GM19455 (cell line): Measurements from ENCODE around the gene ASB2.

Source experiments
- ATAC-seq: cut with Tn5 transposase; IDR thresholded peaks from one replicate; pipeline ENCODE4 v1.9.1; 2021; ENCODE audit not compliant: unreplicated experiment

The ASB2 gene

GRCh38 chr14:93962701-93963601 is 13.4 kb downstream of the ASB2 start:
- ATAC-seq: peak; percentile 50

DNA sequence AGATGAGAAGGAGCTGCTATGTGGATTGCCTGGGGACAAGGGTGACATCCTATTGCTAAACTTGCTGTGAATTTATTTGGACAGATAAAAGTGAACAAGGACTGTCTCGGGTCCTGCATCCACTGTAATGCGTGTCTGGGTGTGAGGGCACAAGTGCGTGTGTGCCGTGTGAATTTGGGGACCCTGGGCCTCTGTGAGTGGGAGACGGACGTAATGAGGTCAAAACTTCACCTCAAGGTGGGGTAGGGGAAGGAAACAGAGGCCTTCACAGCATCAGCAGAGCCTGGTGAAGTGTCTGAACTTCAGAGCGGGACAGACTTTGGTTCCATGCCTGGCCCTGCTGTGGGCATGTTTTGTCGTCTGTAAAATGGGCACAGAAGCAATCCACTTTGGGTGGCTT is 14.8 kb downstream of the ASB2 start:
- ATAC-seq: no peak

GRCh38 chr14:93960774-93961438 is 15.5 kb downstream of the ASB2 start:
- ATAC-seq: no peak

DNA sequence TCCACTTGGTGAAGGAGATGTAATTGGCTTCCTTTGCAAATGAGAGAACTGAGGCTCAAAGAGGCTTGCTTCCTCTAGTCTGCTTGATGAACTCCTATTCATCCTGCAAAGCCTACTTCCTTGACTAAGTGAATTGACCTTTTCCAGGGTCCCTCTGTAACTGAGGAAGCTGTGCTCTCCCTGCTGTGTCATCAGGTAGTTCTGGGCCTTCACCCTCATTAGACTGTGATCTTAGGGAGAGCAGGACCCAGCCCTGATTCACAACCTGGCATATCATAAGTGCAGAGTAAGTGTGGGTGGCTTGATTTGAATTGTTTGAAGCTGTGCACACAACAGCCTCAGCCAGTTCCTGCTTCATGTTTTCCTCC is 16.3 kb downstream of the ASB2 start:
- no peak for ATAC-seq

DNA sequence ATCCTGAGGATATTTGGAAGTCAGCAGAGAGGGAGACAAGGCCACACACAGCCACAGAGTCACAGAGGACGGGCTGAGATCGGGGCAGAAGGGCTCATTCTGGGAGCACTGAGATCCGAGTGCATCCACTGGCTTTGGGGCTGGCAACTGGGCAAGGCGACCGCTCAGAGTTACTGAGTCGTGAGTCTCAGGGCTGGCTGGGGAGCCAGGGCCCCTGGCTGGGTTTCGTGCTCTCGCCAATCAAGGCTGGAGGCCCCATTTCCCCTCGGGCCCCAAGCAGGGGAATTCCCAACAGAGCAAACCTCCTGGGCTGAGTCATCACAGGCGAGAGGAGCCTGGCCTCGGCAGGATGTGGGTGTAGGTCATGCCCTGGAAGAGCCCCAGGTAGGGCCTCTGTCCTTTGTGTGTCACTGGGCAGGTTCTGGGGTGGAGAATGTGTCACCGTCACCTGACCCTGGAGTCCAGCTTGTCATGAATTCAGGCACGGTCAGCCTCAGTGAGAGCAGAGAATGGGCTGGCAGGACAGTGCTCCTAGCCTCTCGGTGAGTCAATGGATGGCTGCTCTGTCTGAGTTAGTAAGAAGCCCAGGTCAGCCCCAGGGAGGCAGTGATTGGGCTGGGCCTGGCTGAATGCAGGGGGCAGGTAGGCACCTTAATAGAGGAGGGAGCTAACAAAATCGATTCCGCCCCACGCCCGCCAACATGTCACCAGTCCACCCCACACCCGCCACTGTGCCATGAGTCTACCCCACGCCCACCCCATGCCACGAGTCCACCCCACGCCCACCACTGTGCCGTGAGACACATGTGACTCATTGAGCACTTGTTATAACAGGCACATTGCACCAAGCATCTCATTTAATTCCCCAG is 16.9 kb downstream of the ASB2 start:
- peak; percentile 67 for ATAC-seq

GRCh38 chr14:93958567-93959238 is 17.7 kb downstream of the ASB2 start:
- ATAC-seq: no peak

DNA sequence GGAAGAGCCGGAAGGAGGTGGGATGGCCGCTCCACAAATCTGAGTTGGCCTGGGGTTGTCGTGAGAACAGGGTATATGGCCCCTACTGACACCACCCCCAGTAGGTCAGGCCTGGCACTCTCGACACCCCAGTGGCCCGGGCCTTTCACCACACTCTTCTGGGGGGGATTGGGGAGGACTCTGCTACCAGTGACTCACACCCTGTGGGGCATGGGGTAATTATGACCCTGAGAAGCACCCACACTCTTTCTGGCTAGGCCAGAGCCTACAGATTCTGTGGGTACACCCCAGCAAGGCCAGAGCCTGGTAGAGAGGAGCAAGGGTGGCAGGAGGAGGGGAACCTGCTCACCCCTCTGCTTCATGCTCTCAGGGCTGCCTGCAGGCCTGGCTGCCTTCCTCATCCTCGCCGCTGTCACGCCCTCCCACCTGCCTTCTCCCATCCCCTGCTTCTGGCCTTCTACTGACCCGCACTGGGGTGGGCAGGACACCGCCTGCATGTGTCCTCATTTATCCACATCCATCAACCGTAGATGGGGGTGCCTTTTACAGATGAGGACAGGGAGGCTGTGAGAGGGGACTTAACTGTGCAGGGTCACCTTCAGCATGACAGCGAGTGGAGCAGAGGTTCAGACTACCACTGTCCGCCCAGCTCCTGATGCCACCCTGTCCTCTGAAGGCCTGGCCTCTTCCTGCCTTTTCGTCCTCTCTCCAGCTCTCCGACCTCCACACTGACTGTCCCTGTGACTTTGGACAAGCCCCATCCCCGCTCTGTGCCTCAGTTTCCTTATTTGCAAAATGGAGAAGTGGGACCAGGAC is 18.4 kb downstream of the ASB2 start:
- no peak for ATAC-seq

- no peak for ATAC-seq
Measured at GRCh38 chr14:93957333-93957710, 19.0 kb downstream of the ASB2 start.

DNA sequence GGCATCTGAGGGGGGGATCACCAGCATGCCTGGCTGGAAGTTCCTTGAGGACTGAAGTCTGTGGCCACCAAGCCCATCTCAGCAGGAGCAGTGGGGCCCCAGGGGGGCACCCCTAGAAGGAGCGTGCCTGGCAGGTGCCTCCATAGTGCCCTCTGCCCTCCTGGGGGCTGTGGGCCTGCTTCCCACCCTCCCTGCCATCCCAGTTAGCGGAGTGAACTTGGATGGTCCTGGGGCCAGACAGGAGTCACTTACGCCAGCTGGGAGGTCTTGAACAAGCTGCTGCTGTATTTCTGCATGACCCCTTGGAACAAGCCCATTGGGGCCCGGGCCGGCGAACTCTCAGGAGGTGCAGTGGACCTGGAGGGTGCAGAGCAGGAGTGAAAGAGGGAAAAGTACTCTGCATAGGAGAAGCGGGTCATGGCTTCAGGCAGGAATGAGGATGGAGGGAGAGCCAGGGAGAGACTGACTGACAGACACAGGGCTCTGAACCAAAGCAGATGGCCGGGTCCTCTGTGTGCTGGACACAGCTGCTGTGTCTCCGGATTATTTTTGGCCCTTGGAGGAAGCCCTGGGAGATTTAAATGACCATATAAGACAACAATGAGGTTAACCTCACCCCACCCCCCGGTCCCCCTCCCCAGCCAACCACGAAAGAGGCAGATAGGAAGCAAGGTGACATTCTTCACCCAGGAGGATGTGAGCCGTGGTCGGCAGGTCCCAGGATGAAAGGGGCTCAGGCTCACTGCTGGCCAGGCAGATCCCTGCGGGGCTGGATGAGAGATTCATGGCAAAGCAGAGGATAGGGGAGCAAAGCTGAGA is 19.6 kb downstream of the ASB2 start:
- no peak for ATAC-seq

DNA sequence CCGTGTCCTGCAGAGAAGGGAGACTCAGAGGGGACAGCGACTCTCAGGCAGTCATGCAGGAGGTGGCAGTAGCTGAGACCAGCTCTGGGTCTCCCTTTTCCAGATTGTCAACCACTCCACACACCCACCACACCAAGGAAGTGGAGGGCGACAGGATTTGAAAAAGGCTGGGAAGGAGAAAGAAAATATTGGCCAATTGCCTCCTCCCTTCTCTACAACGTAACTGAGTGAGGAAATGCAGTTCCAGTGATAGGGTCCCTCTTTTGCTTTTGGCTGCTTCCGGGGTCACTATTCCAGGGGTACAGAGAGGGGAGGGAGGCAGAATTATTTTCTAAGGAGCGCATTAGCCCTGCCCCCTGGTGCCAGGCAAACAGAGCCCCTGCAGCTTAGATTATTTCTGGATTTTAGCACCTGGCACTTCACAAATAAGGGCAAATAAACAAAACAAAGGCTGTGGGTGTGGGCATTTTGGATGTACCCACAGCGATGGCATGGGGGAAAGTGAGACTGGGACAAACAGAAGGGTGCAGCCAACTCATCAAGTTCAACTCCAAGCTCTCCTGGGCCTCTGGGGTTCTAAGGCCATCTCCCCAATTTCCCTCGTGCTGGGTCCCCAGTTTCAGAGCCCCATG is 20.4 kb downstream of the ASB2 start:
- ATAC-seq: no peak

DNA sequence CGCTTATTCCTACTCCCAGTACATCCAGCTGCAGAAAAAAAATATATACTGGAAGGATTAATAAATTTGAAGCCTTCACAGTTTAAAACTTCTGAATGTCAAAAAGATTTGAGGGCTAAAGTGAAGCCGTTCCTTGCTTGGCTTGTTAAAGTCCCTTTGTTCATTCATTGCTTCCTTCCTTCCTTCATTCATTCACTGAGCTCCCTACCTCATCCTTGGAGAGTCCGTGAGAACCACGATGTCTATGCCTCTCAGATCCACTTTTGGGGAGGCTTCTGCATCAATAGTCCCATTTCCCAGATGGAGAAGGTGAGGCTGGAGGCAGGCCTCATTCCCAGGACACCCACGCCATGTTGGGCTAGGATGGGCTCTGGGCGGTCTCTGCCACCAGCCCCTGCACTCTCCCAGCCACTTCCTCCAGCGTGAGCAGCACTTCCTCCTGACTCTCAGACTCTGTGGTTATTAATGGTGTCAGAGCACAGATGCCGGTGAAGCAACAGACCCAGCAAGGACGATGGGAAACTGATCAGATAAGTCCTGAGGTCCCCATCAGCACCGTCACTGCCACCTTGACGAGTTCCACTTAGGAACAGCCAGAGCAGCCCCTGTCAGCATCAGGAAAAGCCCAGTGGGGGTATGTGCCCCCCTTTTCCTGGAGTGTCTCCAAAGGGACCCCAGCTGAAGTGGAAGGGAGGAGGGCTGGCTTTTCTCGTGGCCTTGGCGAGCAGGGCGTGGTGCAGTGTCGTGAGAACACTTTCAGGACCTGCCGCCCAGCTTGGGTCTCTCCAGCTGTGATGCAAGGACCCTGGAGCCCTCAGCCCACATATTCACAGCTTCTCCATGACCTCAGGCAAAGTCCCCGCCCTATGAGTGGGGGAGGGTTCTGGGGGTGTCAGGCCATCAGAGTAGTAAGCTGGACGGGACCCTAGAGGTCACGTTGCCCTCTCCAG is 21.2 kb downstream of the ASB2 start:
- peak; percentile 33 for ATAC-seq

DNA sequence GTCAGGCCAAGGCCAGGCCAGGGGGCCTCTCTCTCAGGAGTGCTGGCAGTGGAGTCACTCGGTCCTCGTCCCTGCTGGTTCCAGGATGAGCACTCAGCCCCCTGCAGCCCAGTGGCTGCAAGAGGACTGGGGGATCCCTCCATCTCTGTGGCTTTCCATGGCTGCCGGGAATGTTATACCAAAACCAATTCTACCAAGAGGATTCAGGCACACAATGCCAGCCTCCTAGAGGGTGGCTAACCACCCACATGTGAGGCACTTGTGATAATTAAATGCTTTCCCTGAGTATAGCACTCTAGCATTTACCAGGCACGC is 21.9 kb downstream of the ASB2 start:
- no peak for ATAC-seq

- ATAC-seq: no peak
Measured at GRCh38 chr14:93953739-93954515, 22.4 kb downstream of the ASB2 start.

GRCh38 chr14:93953263-93953662 is 23.1 kb downstream of the ASB2 start:
- no peak for ATAC-seq

GRCh38 chr14:93952829-93953228 is 23.5 kb downstream of the ASB2 start:
- ATAC-seq: no peak

DNA sequence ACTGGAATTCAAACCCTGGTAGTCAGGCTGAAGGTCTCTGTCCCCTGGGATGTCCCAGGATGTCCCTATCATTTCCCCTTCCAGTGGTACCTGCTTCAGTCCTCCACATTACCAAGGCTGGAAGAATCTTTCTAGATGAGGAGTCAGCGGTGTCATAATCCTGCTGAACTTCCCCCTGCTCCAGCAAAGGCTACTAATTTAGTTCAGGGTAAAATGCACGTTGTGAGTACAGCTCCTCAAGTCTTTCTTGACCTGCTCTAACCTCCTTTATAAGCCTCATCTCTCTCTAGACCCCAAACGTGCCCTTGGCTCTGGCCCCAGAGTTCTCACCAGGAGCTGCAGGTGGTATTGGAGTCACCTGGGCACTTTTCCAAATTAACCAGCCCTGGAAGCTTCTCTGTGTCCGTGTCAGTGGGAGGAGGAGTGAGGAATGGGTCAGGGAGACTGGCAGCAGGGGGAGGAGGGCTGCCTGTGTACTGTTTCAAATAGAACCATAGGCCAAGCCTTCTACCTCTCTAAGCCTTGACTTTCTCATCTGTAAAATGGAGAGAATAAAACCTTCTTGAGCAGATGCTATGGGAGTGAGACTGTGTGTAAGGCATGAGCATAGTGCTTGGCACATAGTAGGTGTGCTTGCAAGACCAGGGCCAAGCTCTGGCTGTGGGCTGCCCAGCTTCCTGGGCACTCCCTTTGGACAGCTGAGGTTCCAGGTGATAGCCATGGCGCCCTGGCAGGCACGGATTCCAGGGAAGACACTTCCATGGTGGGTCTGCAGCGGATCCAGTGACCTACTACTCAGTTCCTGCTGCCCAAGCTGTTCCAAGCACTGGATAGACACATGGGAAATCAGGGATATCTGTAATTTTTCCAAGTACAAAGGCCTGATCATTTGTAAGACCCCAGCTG is 24.5 kb downstream of the ASB2 start:
- no peak for ATAC-seq
